ENCODE measurements around the gene PDS5B. TPM values are rescaled to one million over a fixed set of nuclear protein-coding genes. Genes with fewer than 3 reads are reported as not detected.
A peak's percentile ranks its signal among the peaks of the same experiment; 100 is the strongest.

The PDS5B gene
- total and polyA plus RNA-seq, 4 donors = 3.6 to 24.3 (median 12.9) TPM

DNA sequence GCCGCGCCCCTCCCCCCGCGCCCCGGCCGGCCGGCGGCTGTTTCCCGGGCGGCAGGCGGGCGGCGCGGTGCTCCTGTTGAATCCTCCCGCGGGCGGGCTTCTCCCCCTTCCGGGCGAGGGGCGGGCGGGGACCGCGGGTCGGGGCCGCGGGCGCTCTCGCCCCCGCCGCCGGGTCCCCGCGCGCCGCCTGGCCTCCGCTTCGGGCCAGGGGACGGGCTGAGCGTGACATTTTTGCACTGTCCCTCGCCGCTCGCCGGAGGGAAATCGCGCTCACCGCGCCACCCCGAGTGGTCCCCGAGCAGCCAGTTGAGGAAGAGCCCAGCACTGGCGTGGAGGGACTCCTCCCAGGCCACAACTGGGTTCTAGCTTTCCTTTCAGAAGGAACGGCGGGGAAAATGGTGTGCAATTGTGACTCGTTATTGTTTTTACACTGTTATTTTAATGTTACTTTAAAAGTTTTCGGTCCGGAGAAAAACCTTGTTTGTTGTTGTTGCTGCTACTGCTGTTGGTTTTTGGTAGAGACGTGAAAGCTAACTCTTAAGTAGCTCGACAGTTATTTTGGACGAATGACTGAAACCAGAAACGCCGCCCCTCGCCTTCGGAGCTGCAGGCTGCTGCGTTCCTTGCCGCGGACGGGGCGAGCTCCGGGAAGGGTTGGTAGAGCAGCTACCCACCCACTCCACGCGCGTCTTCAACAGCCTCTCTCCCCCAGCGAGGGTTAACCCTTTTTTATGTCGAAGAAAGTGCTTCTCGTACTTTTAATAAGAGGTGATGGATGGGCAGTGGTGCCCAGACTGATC is 959 bp downstream of the PDS5B start:
- under 1% methylated on average over 74 of the region's 74 CpGs for WGBS
- Histone ChIP-seq H3K27me3 (ENCODE audit: control insufficient read depth in 4 of 4, insufficient read depth in 4 of 4, low read length in 3 of 4) (no peaks in the 10 kb centered on the region), H3K27ac (ENCODE audit: low read depth in 1 of 2, low read length in 2 of 2) (peak overlapping the region; percentile 79 to 88)

DNA sequence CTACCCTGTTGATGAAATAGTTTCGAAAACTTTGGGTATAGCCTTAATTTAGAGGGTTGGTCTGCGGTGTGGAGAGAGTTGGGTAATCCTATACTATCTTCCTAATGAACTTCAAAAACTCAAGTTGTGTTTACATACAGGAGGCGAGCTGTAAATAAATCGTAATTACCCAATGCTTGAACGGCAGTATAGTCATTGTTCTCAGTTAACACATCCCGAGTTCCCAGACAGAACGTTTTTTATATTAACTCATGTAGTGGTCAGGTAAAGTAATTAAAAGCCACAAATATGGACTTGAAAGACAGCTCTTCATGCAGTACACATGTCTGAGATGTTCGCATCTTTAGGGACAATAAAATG is 1.5 kb downstream of the PDS5B start:
- TF ChIP-seq NR2F2 (IDR thresholded peaks at IDR 0.05) (no peak), JUND (IDR thresholded peaks at IDR 0.05) (no peak), HNF4A (conservative IDR thresholded peaks at IDR 0.05) (no peak), TAF1 (conservative IDR thresholded peaks at IDR 0.05) (no peak), GABPA (IDR thresholded peaks at IDR 0.05 in 1 of 2, conservative IDR thresholded peaks at IDR 0.05 in 1 of 2) (no peak), FOXA1 (IDR thresholded peaks at IDR 0.05) (no peak), FOXA2 (IDR thresholded peaks at IDR 0.05) (no peak), SP1 (IDR thresholded peaks at IDR 0.05) (no peak)
- TF ChIP-seq, protein P1, sequence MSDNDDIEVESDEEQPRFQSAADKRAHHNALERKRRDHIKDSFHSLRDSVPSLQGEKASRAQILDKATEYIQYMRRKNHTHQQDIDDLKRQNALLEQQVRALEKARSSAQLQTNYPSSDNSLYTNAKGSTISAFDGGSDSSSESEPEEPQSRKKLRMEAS (IDR thresholded peaks at IDR 0.05) = no peak
- TF ChIP-seq, protein P2, sequence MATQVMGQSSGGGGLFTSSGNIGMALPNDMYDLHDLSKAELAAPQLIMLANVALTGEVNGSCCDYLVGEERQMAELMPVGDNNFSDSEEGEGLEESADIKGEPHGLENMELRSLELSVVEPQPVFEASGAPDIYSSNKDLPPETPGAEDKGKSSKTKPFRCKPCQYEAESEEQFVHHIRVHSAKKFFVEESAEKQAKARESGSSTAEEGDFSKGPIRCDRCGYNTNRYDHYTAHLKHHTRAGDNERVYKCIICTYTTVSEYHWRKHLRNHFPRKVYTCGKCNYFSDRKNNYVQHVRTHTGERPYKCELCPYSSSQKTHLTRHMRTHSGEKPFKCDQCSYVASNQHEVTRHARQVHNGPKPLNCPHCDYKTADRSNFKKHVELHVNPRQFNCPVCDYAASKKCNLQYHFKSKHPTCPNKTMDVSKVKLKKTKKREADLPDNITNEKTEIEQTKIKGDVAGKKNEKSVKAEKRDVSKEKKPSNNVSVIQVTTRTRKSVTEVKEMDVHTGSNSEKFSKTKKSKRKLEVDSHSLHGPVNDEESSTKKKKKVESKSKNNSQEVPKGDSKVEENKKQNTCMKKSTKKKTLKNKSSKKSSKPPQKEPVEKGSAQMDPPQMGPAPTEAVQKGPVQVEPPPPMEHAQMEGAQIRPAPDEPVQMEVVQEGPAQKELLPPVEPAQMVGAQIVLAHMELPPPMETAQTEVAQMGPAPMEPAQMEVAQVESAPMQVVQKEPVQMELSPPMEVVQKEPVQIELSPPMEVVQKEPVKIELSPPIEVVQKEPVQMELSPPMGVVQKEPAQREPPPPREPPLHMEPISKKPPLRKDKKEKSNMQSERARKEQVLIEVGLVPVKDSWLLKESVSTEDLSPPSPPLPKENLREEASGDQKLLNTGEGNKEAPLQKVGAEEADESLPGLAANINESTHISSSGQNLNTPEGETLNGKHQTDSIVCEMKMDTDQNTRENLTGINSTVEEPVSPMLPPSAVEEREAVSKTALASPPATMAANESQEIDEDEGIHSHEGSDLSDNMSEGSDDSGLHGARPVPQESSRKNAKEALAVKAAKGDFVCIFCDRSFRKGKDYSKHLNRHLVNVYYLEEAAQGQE (IDR thresholded peaks at IDR 0.05) = no peak
- TF ChIP-seq, protein P3, sequence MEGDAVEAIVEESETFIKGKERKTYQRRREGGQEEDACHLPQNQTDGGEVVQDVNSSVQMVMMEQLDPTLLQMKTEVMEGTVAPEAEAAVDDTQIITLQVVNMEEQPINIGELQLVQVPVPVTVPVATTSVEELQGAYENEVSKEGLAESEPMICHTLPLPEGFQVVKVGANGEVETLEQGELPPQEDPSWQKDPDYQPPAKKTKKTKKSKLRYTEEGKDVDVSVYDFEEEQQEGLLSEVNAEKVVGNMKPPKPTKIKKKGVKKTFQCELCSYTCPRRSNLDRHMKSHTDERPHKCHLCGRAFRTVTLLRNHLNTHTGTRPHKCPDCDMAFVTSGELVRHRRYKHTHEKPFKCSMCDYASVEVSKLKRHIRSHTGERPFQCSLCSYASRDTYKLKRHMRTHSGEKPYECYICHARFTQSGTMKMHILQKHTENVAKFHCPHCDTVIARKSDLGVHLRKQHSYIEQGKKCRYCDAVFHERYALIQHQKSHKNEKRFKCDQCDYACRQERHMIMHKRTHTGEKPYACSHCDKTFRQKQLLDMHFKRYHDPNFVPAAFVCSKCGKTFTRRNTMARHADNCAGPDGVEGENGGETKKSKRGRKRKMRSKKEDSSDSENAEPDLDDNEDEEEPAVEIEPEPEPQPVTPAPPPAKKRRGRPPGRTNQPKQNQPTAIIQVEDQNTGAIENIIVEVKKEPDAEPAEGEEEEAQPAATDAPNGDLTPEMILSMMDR (IDR thresholded peaks at IDR 0.05; ENCODE audit: low read depth, low read length, missing input control) = no peak
- TF ChIP-seq, protein P4, sequence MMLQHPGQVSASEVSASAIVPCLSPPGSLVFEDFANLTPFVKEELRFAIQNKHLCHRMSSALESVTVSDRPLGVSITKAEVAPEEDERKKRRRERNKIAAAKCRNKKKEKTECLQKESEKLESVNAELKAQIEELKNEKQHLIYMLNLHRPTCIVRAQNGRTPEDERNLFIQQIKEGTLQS (IDR thresholded peaks at IDR 0.05) = no peak
- WGBS = 5% methylated on average over 8 of the region's 8 CpGs
- Histone ChIP-seq H3K27ac (ENCODE audit: low read depth in 1 of 2, low read length in 2 of 2) (peak overlapping the region; percentile 79 to 88), H3K36me3 (ENCODE audit: control insufficient read depth in 4 of 4, insufficient read depth in 3 of 4, low read depth in 1 of 4, low read length in 3 of 4) (no peaks in the 10 kb centered on the region), H3K9ac (ENCODE audit: low read depth in 1 of 2, low read length in 2 of 2) (peak overlapping the region; percentile 87 to 92), H3K27me3 (ENCODE audit: control insufficient read depth in 4 of 4, insufficient read depth in 4 of 4, low read length in 3 of 4) (no peaks in the 10 kb centered on the region), H3K4me1 (ENCODE audit: control insufficient read depth in 4 of 4, insufficient read depth in 4 of 4, low read length in 3 of 4) (peaks cover 4 to 23% (median 13%) of the 10 kb centered on the region in 4 donors), H3K4me3 (ENCODE audit: low read depth in 1 of 3, low read length in 3 of 3) (peak overlapping the region; percentile 62 to 95 (median 88)), H3K9me3 (ENCODE audit: control insufficient read depth in 4 of 4, low read length in 3 of 4) (no peaks in the 10 kb centered on the region)
- no peak for DNase-seq (ENCODE audit: low spot score)

More for the DNA sequence above, 959 bp downstream of the PDS5B start:
- Histone ChIP-seq H3K36me3 (ENCODE audit: control insufficient read depth in 4 of 4, insufficient read depth in 3 of 4, low read depth in 1 of 4, low read length in 3 of 4) (no peaks in the 10 kb centered on the region), H3K9ac (ENCODE audit: low read depth in 1 of 2, low read length in 2 of 2) (peak overlapping the region; percentile 87 to 92), H3K4me1 (ENCODE audit: control insufficient read depth in 4 of 4, insufficient read depth in 4 of 4, low read length in 3 of 4) (peaks cover 4 to 23% (median 13%) of the 10 kb centered on the region in 4 donors), H3K4me3 (ENCODE audit: low read depth in 1 of 3, low read length in 3 of 3) (peak overlapping the region; percentile 62 to 95 (median 88)), H3K9me3 (ENCODE audit: control insufficient read depth in 4 of 4, low read length in 3 of 4) (no peaks in the 10 kb centered on the region)
- DNase-seq (ENCODE audit: low spot score) = peak; percentile 68
- TF ChIP-seq FOXA2 (IDR thresholded peaks at IDR 0.05) (no peak), RXRA (IDR thresholded peaks at IDR 0.05) (no peak), RAD21 (IDR thresholded peaks at IDR 0.05) (peak in 1 of 2 donors; percentile 27), YY1 (IDR thresholded peaks at IDR 0.05) (peak; percentile 22), GABPA (IDR thresholded peaks at IDR 0.05 in 1 of 2, conservative IDR thresholded peaks at IDR 0.05 in 1 of 2) (no peak)
- TF ChIP-seq, protein P3 (IDR thresholded peaks at IDR 0.05; ENCODE audit: low read depth, low read length, missing input control) = peak; percentile 8

Data from liver (tissue), 9 donors.